Measurements from ENCODE around the gene RALGPS1. TPM values are rescaled to one million over a fixed set of nuclear protein-coding genes. Genes with fewer than 3 reads are reported as not detected.

The RALGPS1 gene
- total RNA-seq, 2 donors from 2014 or later = 7.6 to 18.5 TPM

DNA sequence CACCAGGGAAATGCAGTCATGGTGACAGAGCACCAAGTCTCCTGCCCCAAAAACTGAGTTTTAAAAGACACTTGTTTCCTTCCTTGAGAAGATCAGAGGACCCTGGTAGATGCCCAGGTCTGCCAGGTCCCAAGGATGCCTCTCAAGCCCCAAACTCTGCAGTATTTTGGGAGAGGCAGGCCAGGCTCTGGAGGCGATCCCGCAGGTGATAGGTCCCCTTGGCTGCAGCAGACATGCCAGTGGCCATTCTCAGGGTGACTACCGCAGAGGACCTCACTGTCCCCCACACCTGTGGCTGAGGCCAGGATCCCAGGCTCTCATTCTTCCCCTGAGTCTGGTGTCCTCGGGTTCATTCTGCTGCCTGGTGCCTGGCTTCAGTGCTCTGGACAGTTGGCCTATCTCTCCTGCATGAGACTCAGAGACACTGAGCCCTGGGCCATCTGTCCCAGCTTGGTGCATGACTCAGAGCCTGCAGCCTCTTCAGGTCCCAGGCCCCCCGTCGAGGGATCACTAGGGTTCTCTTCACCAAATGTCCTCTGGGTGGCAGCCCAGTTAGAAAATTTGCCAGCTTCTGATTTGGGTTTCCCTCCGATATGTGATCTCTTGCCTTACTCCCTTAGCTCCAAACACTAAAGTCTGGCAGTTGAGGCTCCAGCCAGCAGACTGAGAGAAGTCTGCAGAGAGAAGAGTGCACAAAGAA is 290.3 kb downstream of the RALGPS1 start:
- H3K27ac ChIP-seq = no peak overlapping the region
- no peaks in the 10 kb centered on the region for H3K9me3 ChIP-seq
- no peak overlapping the region for H3K4me3 ChIP-seq
- no peaks in the 10 kb centered on the region for H3K27me3 ChIP-seq (replicated peaks; ENCODE audit: insufficient read depth)
- TF ChIP-seq CTCF (IDR thresholded peaks at IDR 0.05) = peak; percentile 25
- ATAC-seq (ENCODE audit: insufficient number of reproducible peaks, low FRiP score, low read depth) (no peak), DNase-seq (ENCODE audit: low spot score) (no peak)
- H3K4me1 ChIP-seq (ENCODE audit: control insufficient read depth in 1 of 2, low read depth in 2 of 2) = no peaks in the 10 kb centered on the region
- H3K36me3 ChIP-seq = no peaks in the 10 kb centered on the region

DNA sequence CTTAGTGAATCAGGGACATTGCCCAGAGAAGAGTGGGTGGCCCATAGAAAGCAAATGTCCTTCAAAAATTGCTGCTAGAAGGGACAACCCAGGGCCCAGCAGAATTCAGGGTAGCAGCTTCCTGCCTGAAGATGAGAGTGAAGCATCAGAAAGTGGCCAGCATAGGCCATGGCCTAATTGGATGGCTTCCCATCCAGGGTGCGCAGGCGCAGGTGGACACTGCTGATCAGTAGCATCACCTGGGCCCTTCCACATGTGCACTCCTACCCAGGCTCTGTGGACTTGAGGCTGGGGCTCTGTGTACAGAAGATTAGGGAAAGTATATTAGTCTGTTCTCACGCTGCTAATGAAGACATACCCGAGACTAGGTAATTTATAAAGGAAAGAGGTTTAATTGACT is 291.4 kb downstream of the RALGPS1 start:
- H3K27ac ChIP-seq = no peak overlapping the region
- H3K4me1 ChIP-seq (ENCODE audit: control insufficient read depth in 1 of 2, low read depth in 2 of 2) = no peaks in the 10 kb centered on the region
- H3K9me3 ChIP-seq = no peaks in the 10 kb centered on the region
- H3K27me3 ChIP-seq (replicated peaks; ENCODE audit: insufficient read depth) = no peaks in the 10 kb centered on the region
- DNase-seq (ENCODE audit: low spot score) = no peak
- no peak for TF ChIP-seq CTCF (IDR thresholded peaks at IDR 0.05)
- no peak for ATAC-seq (ENCODE audit: insufficient number of reproducible peaks, low FRiP score, low read depth)
- H3K4me3 ChIP-seq = no peak overlapping the region
- no peaks in the 10 kb centered on the region for H3K36me3 ChIP-seq

DNA sequence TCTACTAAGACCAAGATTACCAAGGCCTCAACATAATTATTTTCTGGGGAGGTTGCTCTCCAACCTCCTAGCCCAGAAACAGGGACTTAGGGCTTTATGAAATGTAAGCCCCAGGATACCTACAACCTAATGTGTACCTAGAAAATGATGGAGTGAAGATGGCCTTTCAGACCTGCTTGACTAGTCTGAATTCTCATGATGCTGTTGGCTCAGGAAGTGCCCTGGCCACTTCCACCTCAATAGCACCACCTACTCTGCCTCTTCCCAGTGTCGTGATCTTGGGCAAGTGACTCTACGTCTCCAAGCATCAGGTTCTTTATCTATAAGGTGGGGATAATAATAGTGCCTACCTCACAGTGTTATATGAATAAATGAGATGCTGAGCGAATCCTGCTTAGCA is 292.1 kb downstream of the RALGPS1 start:
- Histone ChIP-seq H3K4me3 (no peak overlapping the region), H3K9me3 (no peaks in the 10 kb centered on the region), H3K27me3 (replicated peaks; ENCODE audit: insufficient read depth) (no peaks in the 10 kb centered on the region), H3K36me3 (no peaks in the 10 kb centered on the region), H3K4me1 (ENCODE audit: control insufficient read depth in 1 of 2, low read depth in 2 of 2) (no peaks in the 10 kb centered on the region), H3K27ac (no peak overlapping the region)
- DNase-seq (ENCODE audit: low spot score) = no peak
- no peak for TF ChIP-seq CTCF (IDR thresholded peaks at IDR 0.05)
- no peak for ATAC-seq (ENCODE audit: insufficient number of reproducible peaks, low FRiP score, low read depth)

DNA sequence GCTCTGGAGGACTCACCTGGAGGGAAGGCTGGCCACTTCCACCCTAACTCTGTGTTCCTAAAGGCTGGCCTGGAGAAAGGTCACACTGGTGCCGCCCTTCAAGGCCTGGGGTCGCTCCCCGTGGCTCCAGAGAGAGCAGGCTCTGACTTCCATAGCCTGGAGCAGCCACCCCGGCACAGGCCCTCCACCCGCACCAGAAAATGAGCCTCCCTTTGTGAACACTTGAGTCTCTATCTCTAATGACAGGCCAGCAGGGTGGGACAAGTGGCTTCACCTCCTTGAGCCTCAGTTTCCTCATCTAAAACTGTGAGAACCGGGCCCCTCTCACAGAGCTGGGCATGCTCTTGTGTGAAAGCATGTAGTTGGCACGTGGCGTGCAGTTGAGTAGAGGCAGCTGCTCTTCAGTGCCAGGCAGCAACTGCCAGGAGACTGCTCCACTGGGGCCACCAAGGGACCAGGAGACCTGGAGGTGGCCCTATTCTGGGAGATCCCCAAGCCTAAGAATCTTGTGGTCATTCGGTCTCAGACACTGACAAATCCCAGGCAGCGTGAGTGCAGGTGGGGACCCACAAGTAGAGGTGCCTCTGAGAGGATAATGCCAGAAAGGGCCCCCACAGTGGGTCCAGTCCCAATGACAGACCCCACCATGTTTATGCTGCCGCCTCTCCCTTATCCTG is 293.3 kb downstream of the RALGPS1 start:
- Histone ChIP-seq H3K27ac (no peak overlapping the region), H3K36me3 (no peaks in the 10 kb centered on the region), H3K4me3 (no peak overlapping the region), H3K4me1 (ENCODE audit: control insufficient read depth in 1 of 2, low read depth in 2 of 2) (no peaks in the 10 kb centered on the region), H3K9me3 (no peaks in the 10 kb centered on the region), H3K27me3 (replicated peaks; ENCODE audit: insufficient read depth) (no peaks in the 10 kb centered on the region)
- ATAC-seq (ENCODE audit: insufficient number of reproducible peaks, low FRiP score, low read depth) (no peak), DNase-seq (ENCODE audit: low spot score) (no peak)
- TF ChIP-seq CTCF (IDR thresholded peaks at IDR 0.05) = no peak

- Histone ChIP-seq H3K9me3 (no peaks in the 10 kb centered on the region), H3K4me1 (ENCODE audit: control insufficient read depth in 1 of 2, low read depth in 2 of 2) (no peaks in the 10 kb centered on the region), H3K4me3 (no peak overlapping the region), H3K36me3 (no peaks in the 10 kb centered on the region), H3K27ac (no peak overlapping the region), H3K27me3 (replicated peaks; ENCODE audit: insufficient read depth) (no peaks in the 10 kb centered on the region)
- TF ChIP-seq CTCF (IDR thresholded peaks at IDR 0.05) = no peak
- ATAC-seq (ENCODE audit: insufficient number of reproducible peaks, low FRiP score, low read depth) (no peak), DNase-seq (ENCODE audit: low spot score) (no peak)
Measured at GRCh38 chr9:127208416-127208815, 293.8 kb downstream of the RALGPS1 start.
